Gastroesophageal sphincter (tissue), 4 donors: ENCODE results near the gene IFI30. TPM values are rescaled to one million over a fixed set of nuclear protein-coding genes. Genes with fewer than 3 reads are reported as not detected.

ENCODE experiments used
- ATAC-seq: fragments of 150-250 bp; one replicate; pipeline ENCODE4 v1.9.1; 2016; ENCODE audit warnings: mild to moderate bottlenecking, moderate library complexity
- H3K27ac ChIP-seq, 4 donors: fragments of 200-600 bp; sonication (generic) in 3 of 4; 1 replicate in 3 of 4; 2 replicates in 1 of 4; pipeline ENCODE4 v1.5.1; 2016 to 2019
- H3K27me3 ChIP-seq: fragments of 200-600 bp; sonication (generic); one replicate; pipeline ENCODE4 v1.5.1; 2019
- H3K36me3 ChIP-seq, 2 donors: fragments of 200-600 bp; sonication (generic); one replicate each; pipeline ENCODE4 v1.5.1; 2019; ENCODE audit warnings: control low read depth in 1 of 2
- H3K4me1 ChIP-seq, 3 donors: fragments of 200-600 bp; sonication (generic); 1 replicate in 2 of 3; 2 replicates in 1 of 3; pipeline ENCODE4 v1.5.1; 2016 to 2019; ENCODE audit warnings: control low read depth in 2 of 3
- H3K4me3 ChIP-seq, 2 donors: fragments of 200-600 bp; sonication (generic); one replicate each; pipeline ENCODE4 v1.5.1; 2019; ENCODE audit warnings: mild to moderate bottlenecking in 1 of 2, moderate library complexity in 1 of 2
- H3K9me3 ChIP-seq, 3 donors: fragments of 200-600 bp; sonication (generic); one replicate each; pipeline ENCODE4 v1.5.1; 2017 to 2019; ENCODE audit warnings: control low read depth in 2 of 3
- CTCF ChIP-seq, 4 experiments: fragments of 200-600 bp in 2 of 4; fragments of 450-650 bp in 2 of 4; sonication (generic) in 1 of 4; IDR thresholded peaks; one replicate each; pipeline ENCODE4 v1.5.1; 2017 to 2019; ENCODE audit warnings: antibody characterized with exemption in 4 of 4, mild to moderate bottlenecking in 2 of 4, moderate library complexity in 2 of 4
- EP300 ChIP-seq: sonication (generic); formaldehyde crosslinking; IDR thresholded peaks from one replicate; pipeline ENCODE4 v1.6.1; 2017; ENCODE audit warnings: antibody characterized with exemption, mild to moderate bottlenecking
- POLR2A ChIP-seq, 2 donors: fragments of 450-650 bp; IDR thresholded peaks; one replicate each; pipeline ENCODE4 v1.6.1; 2017; ENCODE audit warnings: antibody characterized with exemption in 2 of 2, mild to moderate bottlenecking in 2 of 2, moderate library complexity in 1 of 2
- POLR2AphosphoS5 ChIP-seq: sonication (generic); formaldehyde crosslinking; IDR thresholded peaks from one replicate; pipeline ENCODE4 v1.6.1; 2017; ENCODE audit warnings: antibody characterized with exemption
- WGBS, 2 donors: methylation state at CpG; one replicate each; pipeline ENCODE4 v1.1.5; 2018; ENCODE audit warnings: low coverage in 1 of 2; 5-methylcytosine and 5-hydroxymethylcytosine counted together
- total RNA-seq, 4 donors: library from RNA; depleted of rRNA; stranded (reverse); fragments of >200 nt; gene quantifications; one replicate each; pipeline ENCODE4 v1.1.0, GENCODE V29; 2016

The IFI30 gene
- total RNA-seq, 4 donors from 2014 or later = 4.4 to 79.6 (median 40.8) TPM

- WGBS, 2 donors = 0 to 1% methylated on average over 13 to 17 of the region's 22 CpGs
- TF ChIP-seq CTCF (IDR thresholded peaks at IDR 0.05) (peak in 3 of 4 experiments; percentile 64 to 77 (median 69)), POLR2AphosphoS5 (peak; percentile 31), EP300 (no peak), POLR2A (IDR thresholded peaks at IDR 0.05) (no peak)
- Histone ChIP-seq H3K27ac (peak overlapping the region; percentile 82 to 97 (median 90)), H3K4me3 (peak overlapping the region; percentile 79 to 92), H3K9me3 (no peaks in the 10 kb centered on the region), H3K27me3 (no peaks in the 10 kb centered on the region), H3K4me1 (peaks cover 0 to 53% (median 26%) of the 10 kb centered on the region in 3 donors), H3K36me3 (peaks cover 0 to 14% of the 10 kb centered on the region in 2 donors)
- ATAC-seq = peak; percentile 81
Measured at GRCh38 chr19:18152442-18152816, 21.2 kb upstream of the IFI30 start.

GRCh38 chr19:18152817-18153555, 20.6 kb upstream of the IFI30 start, which contains the start of gene PIK3R2:
Gene PIK3R2 (plus strand): TSS chr19:18153163. CDS start chr19:18155880, 2,717 bp downstream.
- H3K4me1 ChIP-seq = peaks cover 0 to 58% (median 29%) of the 10 kb centered on the region in 3 donors

GRCh38 chr19:18153556-18154134, 20.0 kb upstream of the IFI30 start:
- H3K27ac ChIP-seq = peak overlapping the region; percentile 71 to 97 (median 90)
- no peaks in the 10 kb centered on the region for H3K27me3 ChIP-seq
- 0% methylated on average over 19 of the region's 38 CpGs; no CpG with 5 or more reads in 1 of the 2 donors for WGBS, 2 donors
- H3K36me3 ChIP-seq = peaks cover 0 to 8% of the 10 kb centered on the region in 2 donors
- TF ChIP-seq EP300 = no peak
- no peak for TF ChIP-seq POLR2A (IDR thresholded peaks at IDR 0.05)
- no peak for TF ChIP-seq CTCF (IDR thresholded peaks at IDR 0.05)
- ATAC-seq = no peak
- H3K4me1 ChIP-seq = peaks cover 0 to 64% (median 29%) of the 10 kb centered on the region in 3 donors
- peak overlapping the region; percentile 79 to 92 for H3K4me3 ChIP-seq
- no peaks in the 10 kb centered on the region for H3K9me3 ChIP-seq

More at GRCh38 chr19:18152817-18153555, 20.6 kb upstream of the IFI30 start, which contains the start of gene PIK3R2:
- H3K27me3 ChIP-seq = no peaks in the 10 kb centered on the region
- H3K36me3 ChIP-seq = peaks cover 0 to 8% of the 10 kb centered on the region in 2 donors
- TF ChIP-seq POLR2A (IDR thresholded peaks at IDR 0.05) (peak; percentile 68), CTCF (IDR thresholded peaks at IDR 0.05) (peak in 2 of 4 experiments; percentile 6 to 17), EP300 (no peak), POLR2AphosphoS5 (no peak)
- peak within 1 kb of the TSS; percentile 79 to 92 for H3K4me3 ChIP-seq
- peak; percentile 90 for ATAC-seq
- peak within 1 kb of the TSS; percentile 82 to 97 (median 90) for H3K27ac ChIP-seq
- no peaks in the 10 kb centered on the region for H3K9me3 ChIP-seq
- WGBS, 2 donors = no CpG with 5 or more reads among the region's 86 CpGs

- no peak for TF ChIP-seq POLR2AphosphoS5
- no peak for TF ChIP-seq EP300
- no peak for TF ChIP-seq CTCF (IDR thresholded peaks at IDR 0.05)
- TF ChIP-seq POLR2A (IDR thresholded peaks at IDR 0.05) = no peak
- Histone ChIP-seq H3K4me1 (peaks cover 0 to 69% (median 30%) of the 10 kb centered on the region in 3 donors), H3K27me3 (no peaks in the 10 kb centered on the region), H3K36me3 (peaks cover 0 to 8% of the 10 kb centered on the region in 2 donors), H3K9me3 (no peaks in the 10 kb centered on the region), H3K27ac (peak overlapping the region in 3 of 4 donors; percentile 29 to 84 (median 82)), H3K4me3 (no peak overlapping the region)
- ATAC-seq = no peak
- WGBS, 2 donors = 100% methylated on average over 1 of the region's 43 CpGs; no CpG with 5 or more reads in 1 of the 2 donors
Measured at GRCh38 chr19:18155095-18156087, 18.2 kb upstream of the IFI30 start.
